Bronchial epithelial cell (primary cell): ENCODE measurements around the gene HSD17B2. TPM values are rescaled to one million over a fixed set of nuclear protein-coding genes. Genes with fewer than 3 reads are reported as not detected.

Source experiments
- DNase-seq: peaks from one replicate; pipeline ENCODE4 v3.0.0-alpha.2; 2010; ENCODE audit warnings: low read depth
- FAIRE-seq: peaks from 2 replicates; lab custom pipeline; 2011; peaks lifted over from hg19 to GRCh38; lab: Jason Lieb, UNC
- H3K27me3 ChIP-seq: 2 replicates; pipeline ENCODE4 v1.5.1; 2011; ENCODE audit warnings: low read length; ENCODE audit not compliant: control insufficient read depth, insufficient read depth
- H3K36me3 ChIP-seq: 2 replicates; pipeline ENCODE4 v1.5.1; 2011; ENCODE audit warnings: low read length; ENCODE audit not compliant: control insufficient read depth, insufficient read depth
- H3K4me3 ChIP-seq: 2 replicates; pipeline ENCODE4 v1.5.1; 2011; ENCODE audit warnings: mild to moderate bottlenecking, low read depth, low read length, control low read depth
- total RNA-seq: library from RNA; depleted of rRNA; stranded (reverse); fragments of >200 nt; gene quantifications from 2 replicates; pipeline ENCODE4 v1.2.1, GENCODE V29; 2014
- TF ChIP-seq, protein P1 (sequence below): IDR thresholded peaks from 2 replicates; pipeline ENCODE4 v1.5.1; 2011; ENCODE audit warnings: mild to moderate bottlenecking, moderate library complexity, low read length, control low read depth, inconsistent platforms; ENCODE audit not compliant: insufficient read depth, severe bottlenecking

Gene HSD17B2
- total RNA-seq, 1 donor from 2014 or later: 63.7 TPM

GRCh38 chr16:82082097-82082496 is 47.0 kb downstream of the HSD17B2 start:
- Histone ChIP-seq H3K27me3 (no peaks in the 10 kb centered on the region), H3K4me3 (no peak overlapping the region), H3K36me3 (no peaks in the 10 kb centered on the region)
- DNase-seq (no peak), FAIRE-seq (no peak)
- TF ChIP-seq, protein P1, sequence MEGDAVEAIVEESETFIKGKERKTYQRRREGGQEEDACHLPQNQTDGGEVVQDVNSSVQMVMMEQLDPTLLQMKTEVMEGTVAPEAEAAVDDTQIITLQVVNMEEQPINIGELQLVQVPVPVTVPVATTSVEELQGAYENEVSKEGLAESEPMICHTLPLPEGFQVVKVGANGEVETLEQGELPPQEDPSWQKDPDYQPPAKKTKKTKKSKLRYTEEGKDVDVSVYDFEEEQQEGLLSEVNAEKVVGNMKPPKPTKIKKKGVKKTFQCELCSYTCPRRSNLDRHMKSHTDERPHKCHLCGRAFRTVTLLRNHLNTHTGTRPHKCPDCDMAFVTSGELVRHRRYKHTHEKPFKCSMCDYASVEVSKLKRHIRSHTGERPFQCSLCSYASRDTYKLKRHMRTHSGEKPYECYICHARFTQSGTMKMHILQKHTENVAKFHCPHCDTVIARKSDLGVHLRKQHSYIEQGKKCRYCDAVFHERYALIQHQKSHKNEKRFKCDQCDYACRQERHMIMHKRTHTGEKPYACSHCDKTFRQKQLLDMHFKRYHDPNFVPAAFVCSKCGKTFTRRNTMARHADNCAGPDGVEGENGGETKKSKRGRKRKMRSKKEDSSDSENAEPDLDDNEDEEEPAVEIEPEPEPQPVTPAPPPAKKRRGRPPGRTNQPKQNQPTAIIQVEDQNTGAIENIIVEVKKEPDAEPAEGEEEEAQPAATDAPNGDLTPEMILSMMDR: no peak

- H3K36me3 ChIP-seq: no peaks in the 10 kb centered on the region
- no peaks in the 10 kb centered on the region for H3K27me3 ChIP-seq
- TF ChIP-seq, protein P1: no peak
- FAIRE-seq: no peak
- DNase-seq: peak; percentile 91
- H3K4me3 ChIP-seq: no peak overlapping the region
Observed at GRCh38 chr16:82082543-82083244, 47.6 kb downstream of the HSD17B2 start.

DNA sequence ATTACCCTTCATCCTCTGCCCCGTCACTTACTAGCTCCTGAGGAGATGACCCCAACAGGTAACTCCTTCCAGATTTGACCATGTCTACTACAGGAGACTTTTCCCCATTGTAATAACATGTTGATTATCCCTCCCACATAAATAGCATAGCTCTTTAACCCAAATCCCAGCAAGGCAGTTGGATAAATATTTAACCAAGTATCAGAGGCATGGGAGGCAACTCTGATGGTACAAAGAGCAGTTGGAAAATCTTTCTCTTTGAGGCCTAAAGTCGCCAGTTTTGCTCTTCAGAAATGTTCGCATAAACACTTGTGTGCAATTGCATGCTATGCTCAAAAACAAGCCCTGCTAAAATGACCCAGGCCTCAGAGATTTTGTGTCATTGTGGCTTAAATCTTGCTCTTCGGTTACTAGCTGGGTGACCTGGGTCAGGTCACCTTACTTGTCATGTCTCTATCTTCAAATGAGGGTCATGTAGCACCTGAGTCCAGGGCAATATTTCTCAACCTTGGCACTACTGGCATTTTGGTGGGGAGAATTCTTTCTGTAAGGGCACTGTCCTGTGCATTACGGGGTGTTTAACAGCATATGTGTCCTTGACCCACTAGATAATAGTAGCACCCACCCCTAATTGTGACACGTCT is 48.8 kb downstream of the HSD17B2 start:
- DNase-seq: no peak
- no peak overlapping the region for H3K4me3 ChIP-seq
- H3K27me3 ChIP-seq: no peaks in the 10 kb centered on the region
- TF ChIP-seq, protein P1: no peak
- no peak for FAIRE-seq
- H3K36me3 ChIP-seq: no peaks in the 10 kb centered on the region

GRCh38 chr16:82085011-82085779 is 50.1 kb downstream of the HSD17B2 start:
- Histone ChIP-seq H3K36me3 (no peaks in the 10 kb centered on the region), H3K27me3 (no peaks in the 10 kb centered on the region), H3K4me3 (no peak overlapping the region)
- TF ChIP-seq, protein P1: no peak
- FAIRE-seq (no peak), DNase-seq (peak; percentile 45)

- TF ChIP-seq, protein P1: no peak
- Histone ChIP-seq H3K4me3 (no peak overlapping the region), H3K27me3 (no peaks in the 10 kb centered on the region), H3K36me3 (no peaks in the 10 kb centered on the region)
- FAIRE-seq: no peak
- DNase-seq: no peak
Observed at GRCh38 chr16:82088483-82088882, 53.4 kb downstream of the HSD17B2 start.
